Cortex of kidney (tissue), 1 donor: ENCODE data around the gene TRAPPC6A.

ENCODE experiments used
- DNase-seq: peaks from one replicate; lab custom pipeline; 2025; lab: John Stamatoyannopoulos, UW

The TRAPPC6A gene

GRCh38 chr19:45147835-45148676 is 30.0 kb downstream of the TRAPPC6A start:
- DNase-seq: no peak

GRCh38 chr19:45146741-45147205 is 31.3 kb downstream of the TRAPPC6A start:
- no peak for DNase-seq

GRCh38 chr19:45146251-45146650 is 31.8 kb downstream of the TRAPPC6A start:
- DNase-seq: no peak

- DNase-seq: no peak
Observed at GRCh38 chr19:45145270-45146189, 32.5 kb downstream of the TRAPPC6A start.

- DNase-seq: no peak
Observed at GRCh38 chr19:45144431-45145269, 33.4 kb downstream of the TRAPPC6A start.

GRCh38 chr19:45142726-45143110 is 35.3 kb downstream of the TRAPPC6A start:
- DNase-seq: no peak

GRCh38 chr19:45142016-45142725 is 35.9 kb downstream of the TRAPPC6A start:
- no peak for DNase-seq

- no peak for DNase-seq
Observed at GRCh38 chr19:45141203-45141900, 36.7 kb downstream of the TRAPPC6A start.

GRCh38 chr19:45140533-45140932 is 37.5 kb downstream of the TRAPPC6A start:
- no peak for DNase-seq

GRCh38 chr19:45140144-45140503 is 37.9 kb downstream of the TRAPPC6A start:
- no peak for DNase-seq

- no peak for DNase-seq
Observed at GRCh38 chr19:45139286-45140143, 38.5 kb downstream of the TRAPPC6A start.

GRCh38 chr19:45138303-45138751 is 39.7 kb downstream of the TRAPPC6A start:
- DNase-seq: no peak

- DNase-seq: no peak
Observed at GRCh38 chr19:45137179-45137761, 40.8 kb downstream of the TRAPPC6A start.

- DNase-seq: no peak
Observed at GRCh38 chr19:45136507-45137178, 41.4 kb downstream of the TRAPPC6A start.

GRCh38 chr19:45135176-45135885 is 42.7 kb downstream of the TRAPPC6A start:
- DNase-seq: no peak

GRCh38 chr19:45133661-45134060 is 44.4 kb downstream of the TRAPPC6A start:
- no peak for DNase-seq

GRCh38 chr19:45130888-45131615 is 47.0 kb downstream of the TRAPPC6A start:
- DNase-seq: no peak
